ENCODE results near the gene SLC27A2.

SLC27A2 gene

GRCh38 chr15:50252556-50252955 lies 70.6 kb downstream of the SLC27A2 start:
- no peak for TF ChIP-seq EZH2phosphoT487 (conservative IDR thresholded peaks at IDR 0.05; ENCODE audit: low read length)
- no peak for TF ChIP-seq CTCF (IDR thresholded peaks at IDR 0.05; ENCODE audit: insufficient read depth, low read length, poor library complexity, severe bottlenecking)
- Histone ChIP-seq H3K9ac (ENCODE audit: low read length) (no peak overlapping the region), H3K79me2 (ENCODE audit: insufficient read depth, low read length) (no peaks in the 10 kb centered on the region), H3K27me3 (ENCODE audit: low read length) (no peaks in the 10 kb centered on the region), H2AFZ (ENCODE audit: low read depth, low read length, severe bottlenecking) (no peak overlapping the region), H3K9me3 (ENCODE audit: insufficient read depth, low read length) (no peaks in the 10 kb centered on the region), H3K27ac (ENCODE audit: low read depth, low read length) (no peak overlapping the region), H3K4me2 (ENCODE audit: low read depth, low read length, poor library complexity, severe bottlenecking) (no peak overlapping the region), H3F3A (ENCODE audit: insufficient read depth) (no peaks in the 10 kb centered on the region), H3K4me3 (ENCODE audit: insufficient read depth, low read length, poor library complexity, severe bottlenecking) (no peak overlapping the region), H3K36me3 (ENCODE audit: low read length) (no peaks in the 10 kb centered on the region), H4K20me1 (ENCODE audit: low read depth, low read length) (no peaks in the 10 kb centered on the region), H3K9me2 (replicated peaks; ENCODE audit: insufficient read depth, low read length) (no peaks in the 10 kb centered on the region)

- no peak overlapping the region for H3K9ac ChIP-seq (ENCODE audit: low read length)
- H3K36me3 ChIP-seq (ENCODE audit: low read length) = no peaks in the 10 kb centered on the region
- 0 out of 2 replicates have a peak, but pooled peaks cover 4% of the 10 kb centered on the region for H3K27me3 ChIP-seq (ENCODE audit: low read length)
- no peaks in the 10 kb centered on the region for H4K20me1 ChIP-seq (ENCODE audit: low read depth, low read length)
- no peaks in the 10 kb centered on the region for H3F3A ChIP-seq (ENCODE audit: insufficient read depth)
- H3K79me2 ChIP-seq (ENCODE audit: insufficient read depth, low read length) = no peaks in the 10 kb centered on the region
- no peaks in the 10 kb centered on the region for H3K9me3 ChIP-seq (ENCODE audit: insufficient read depth, low read length)
- H2AFZ ChIP-seq (ENCODE audit: low read depth, low read length, severe bottlenecking) = no peak overlapping the region
- H3K27ac ChIP-seq (ENCODE audit: low read depth, low read length) = no peak overlapping the region
- H3K9me2 ChIP-seq (replicated peaks; ENCODE audit: insufficient read depth, low read length) = no peaks in the 10 kb centered on the region
- TF ChIP-seq CTCF (IDR thresholded peaks at IDR 0.05; ENCODE audit: insufficient read depth, low read length, poor library complexity, severe bottlenecking) = no peak
- no peak for TF ChIP-seq EZH2phosphoT487 (conservative IDR thresholded peaks at IDR 0.05; ENCODE audit: low read length)
- H3K4me2 ChIP-seq (ENCODE audit: low read depth, low read length, poor library complexity, severe bottlenecking) = no peak overlapping the region
- H3K4me3 ChIP-seq (ENCODE audit: insufficient read depth, low read length, poor library complexity, severe bottlenecking) = no peak overlapping the region
Observed at GRCh38 chr15:50256188-50257041, 74.4 kb downstream of the SLC27A2 start.

- H3K4me2 ChIP-seq (ENCODE audit: low read depth, low read length, poor library complexity, severe bottlenecking) = no peak overlapping the region
Observed at GRCh38 chr15:50257332-50257731, 75.3 kb downstream of the SLC27A2 start.

More at GRCh38 chr15:50257332-50257731, 75.3 kb downstream of the SLC27A2 start:
- Histone ChIP-seq H3K27me3 (ENCODE audit: low read length) (0 out of 2 replicates have a peak, but pooled peaks cover 4% of the 10 kb centered on the region), H3K79me2 (ENCODE audit: insufficient read depth, low read length) (no peaks in the 10 kb centered on the region), H3K9ac (ENCODE audit: low read length) (no peak overlapping the region), H2AFZ (ENCODE audit: low read depth, low read length, severe bottlenecking) (no peak overlapping the region), H3K27ac (ENCODE audit: low read depth, low read length) (no peak overlapping the region), H3F3A (ENCODE audit: insufficient read depth) (no peaks in the 10 kb centered on the region), H3K9me2 (replicated peaks; ENCODE audit: insufficient read depth, low read length) (no peaks in the 10 kb centered on the region), H3K9me3 (ENCODE audit: insufficient read depth, low read length) (no peaks in the 10 kb centered on the region), H4K20me1 (ENCODE audit: low read depth, low read length) (no peaks in the 10 kb centered on the region), H3K36me3 (ENCODE audit: low read length) (no peaks in the 10 kb centered on the region), H3K4me3 (ENCODE audit: insufficient read depth, low read length, poor library complexity, severe bottlenecking) (no peak overlapping the region)
- TF ChIP-seq EZH2phosphoT487 (conservative IDR thresholded peaks at IDR 0.05; ENCODE audit: low read length) (no peak), CTCF (IDR thresholded peaks at IDR 0.05; ENCODE audit: insufficient read depth, low read length, poor library complexity, severe bottlenecking) (no peak)

All from SU-DHL-6 (cell line).